CMK (cell line): ENCODE results near the gene IFNA21.
"Not testable (repeated sequence)": the region's sequence is repeated elsewhere in the genome, so short reads cannot be mapped to it uniquely, and the experiment has no call there.

Experiments
- DNase-seq: peaks from one replicate; pipeline ENCODE4 v3.0.0-alpha.2; 2010; ENCODE audit warnings: low read depth

Gene IFNA21

DNA sequence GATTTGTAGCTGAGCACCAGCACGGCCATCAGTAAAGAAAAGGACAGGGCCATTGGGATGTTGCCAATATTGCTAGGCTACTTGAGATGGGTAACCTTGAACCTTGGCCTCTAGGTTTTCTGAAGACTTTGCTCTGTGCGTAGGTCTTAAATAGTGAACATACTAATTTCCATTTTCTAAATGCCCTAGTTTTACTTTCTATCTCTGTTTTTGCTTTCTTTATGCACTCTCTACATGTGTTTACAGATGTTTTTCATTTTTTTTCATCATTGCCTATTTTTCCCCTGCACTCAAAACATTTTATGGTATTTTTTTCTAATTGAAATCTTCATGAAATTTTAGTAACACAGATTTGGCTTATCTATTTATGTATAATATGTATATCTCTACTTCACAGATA is at the start of gene IFNA21:
IFNA21 (minus strand) TSS at position 101 of the 400 bp plus-strand sequence; CDS start at position 53, 48 bp downstream.
- not testable (repeated sequence) for DNase-seq

DNA sequence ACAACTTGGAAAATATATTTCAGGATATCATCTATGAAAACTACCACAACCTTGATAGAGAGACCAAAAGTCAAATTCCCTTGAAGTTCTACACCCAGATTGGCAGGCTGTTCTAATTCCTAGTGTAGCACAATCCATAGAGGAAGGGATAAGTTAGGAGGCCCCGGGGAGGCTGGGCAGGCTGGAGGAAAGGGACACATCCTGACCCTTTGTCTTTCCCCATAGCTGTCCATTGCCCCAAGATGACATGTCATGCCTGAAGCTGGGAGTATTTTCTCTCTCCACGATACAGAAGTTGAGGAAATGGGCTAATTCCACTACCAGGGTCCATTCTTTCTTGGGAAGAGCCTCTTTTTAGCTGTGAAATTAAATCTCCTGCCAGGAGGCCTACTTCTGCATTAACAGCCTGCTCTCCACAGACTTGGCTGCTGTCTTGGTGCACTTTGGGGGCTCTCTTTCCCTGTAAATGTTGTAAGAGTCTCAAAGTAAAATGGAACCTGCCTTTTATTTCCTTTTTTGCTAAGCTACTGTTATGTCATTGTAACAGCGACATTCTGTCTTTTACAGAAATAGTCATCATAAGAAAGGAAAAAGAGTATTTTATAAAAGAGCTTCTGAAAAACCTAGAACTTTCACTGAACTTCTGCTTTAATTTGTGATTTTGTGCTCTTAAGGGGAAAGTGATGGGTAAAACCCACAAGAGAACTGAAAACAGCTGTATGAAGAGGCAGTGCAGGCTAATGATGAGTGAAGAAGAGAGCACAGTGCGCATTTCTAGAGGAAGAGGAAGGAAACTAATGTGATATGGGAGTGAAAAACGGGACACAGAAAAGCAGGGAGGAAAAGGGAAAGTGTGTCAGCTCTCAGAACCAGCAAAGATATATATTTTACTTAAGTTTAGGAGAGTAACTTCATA is 47.2 kb upstream of the IFNA21 start:
- not testable (repeated sequence) for DNase-seq

DNA sequence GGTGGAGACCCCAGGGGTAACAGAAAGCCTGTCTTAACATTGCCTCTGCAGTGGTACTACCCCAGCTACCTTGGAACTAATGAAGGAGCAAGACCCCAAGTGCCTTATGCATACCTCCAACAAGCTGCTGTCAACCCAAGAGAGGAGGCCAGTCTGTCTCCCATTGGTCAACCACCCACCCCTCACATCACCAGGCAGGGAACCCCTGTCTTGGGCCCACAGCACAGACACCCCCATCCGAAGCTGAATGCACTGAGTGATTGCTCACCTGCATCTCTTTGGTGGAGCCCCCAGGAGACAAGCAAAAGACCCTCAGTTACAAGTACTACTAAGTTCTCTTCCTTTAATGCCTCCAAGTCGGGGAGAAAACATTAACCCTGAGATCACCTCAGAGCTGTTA is 45.7 kb upstream of the IFNA21 start:
- not testable (repeated sequence) for DNase-seq

DNA sequence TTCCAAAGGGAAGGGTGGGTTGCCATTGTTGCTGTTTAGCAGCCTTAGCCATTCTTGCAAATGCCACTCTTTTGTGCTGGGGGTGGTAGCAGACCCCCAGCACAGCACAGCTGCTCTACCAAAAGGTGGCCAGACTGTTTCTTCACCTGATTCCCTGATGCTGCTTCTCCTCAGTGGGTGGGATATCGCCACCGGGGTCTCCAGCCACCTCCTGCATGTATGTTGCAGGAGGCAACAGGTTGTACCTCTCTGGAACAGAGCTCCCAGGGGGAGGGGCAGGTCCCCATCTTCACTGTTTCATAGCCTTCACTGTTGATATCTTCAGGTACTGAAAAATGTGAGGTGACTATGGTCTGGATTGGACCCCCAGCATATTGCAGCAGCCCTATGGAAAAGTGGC is 44.3 kb upstream of the IFNA21 start:
- DNase-seq, result not testable (repeated sequence)

DNA sequence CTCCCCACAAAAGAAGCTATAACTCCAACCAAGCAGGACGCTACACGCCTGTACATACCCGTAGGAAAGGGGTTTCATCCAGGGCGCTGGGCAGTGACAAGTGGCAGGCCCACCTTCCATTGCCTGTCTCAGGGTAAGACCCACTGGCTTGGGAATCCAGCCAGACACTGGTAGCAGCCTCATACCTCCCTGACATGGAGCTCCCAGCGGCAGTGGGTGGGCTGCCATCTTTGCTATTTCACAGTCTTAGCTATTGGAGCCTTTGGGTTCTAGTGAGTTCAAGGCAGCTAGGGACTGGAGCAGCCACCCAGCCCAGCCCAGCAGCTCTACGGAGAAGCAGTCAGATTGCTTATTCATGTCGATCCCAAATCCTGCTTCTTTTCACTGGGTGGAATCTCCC is 43.9 kb upstream of the IFNA21 start:
- no peak for DNase-seq

DNA sequence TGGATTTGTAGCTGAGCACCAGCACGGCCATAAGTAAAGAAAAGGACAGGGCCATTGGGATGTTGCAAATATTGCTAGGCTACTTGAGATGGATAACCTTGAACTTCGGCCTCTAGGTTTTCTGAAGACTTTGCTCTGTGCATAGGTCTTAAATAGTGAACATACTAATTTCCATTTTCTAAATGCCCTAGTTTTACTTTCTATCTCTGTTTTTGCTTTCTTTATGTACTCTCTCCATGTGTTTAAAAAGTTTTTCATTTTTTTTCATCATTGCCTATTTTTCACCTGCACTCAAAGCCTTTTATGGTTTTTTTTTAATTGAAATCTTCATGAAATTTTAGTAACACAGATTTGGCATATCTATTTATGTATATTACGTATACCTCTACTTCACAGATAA is 40.6 kb upstream of the IFNA21 start, which contains the start of gene IFNA10:
IFNA10 (minus strand) TSS at position 101 of the 400 bp plus-strand sequence; CDS start at position 55, 46 bp downstream.
- not testable (repeated sequence) for DNase-seq

DNA sequence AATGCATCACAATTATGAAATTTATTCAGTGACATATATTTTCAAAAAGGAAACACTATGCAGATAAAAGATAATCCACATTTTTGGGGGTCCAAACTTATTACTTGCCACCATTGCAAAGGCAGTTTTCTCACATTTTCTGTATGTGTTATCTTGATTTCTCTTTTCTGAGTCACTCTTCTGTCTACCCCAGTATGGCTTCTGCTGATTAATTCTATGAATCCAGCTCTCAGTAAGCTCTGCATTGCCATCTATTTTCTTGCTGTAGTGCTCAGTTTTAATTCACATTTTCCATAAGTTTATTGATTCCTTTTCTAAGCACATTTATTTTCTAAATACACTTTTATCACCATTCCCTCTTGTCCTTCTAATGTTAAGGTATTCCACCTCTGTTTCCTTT is 38.7 kb upstream of the IFNA21 start:
- no peak for DNase-seq

DNA sequence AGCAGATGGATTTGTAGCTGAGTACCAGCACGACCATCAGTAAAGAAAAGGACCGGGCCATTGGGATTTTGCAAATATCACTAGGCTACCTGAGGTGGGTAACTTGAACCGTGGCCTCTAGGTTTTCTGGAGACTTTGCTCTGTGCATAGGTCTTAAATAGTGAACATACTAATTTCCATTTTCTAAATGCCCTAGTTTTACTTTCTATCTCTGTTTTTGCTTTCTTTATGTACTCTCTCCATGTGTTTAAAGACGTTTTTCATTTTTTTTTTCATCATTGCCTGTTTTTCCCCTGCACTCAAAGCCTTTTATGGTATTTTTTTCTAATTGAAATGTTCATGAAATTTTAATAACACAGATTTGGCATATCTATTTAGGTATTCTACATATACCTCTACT is 35.6 kb upstream of the IFNA21 start, which contains the start of gene IFNA7:
IFNA7 (minus strand) TSS at position 101 of the 400 bp plus-strand sequence; CDS start at position 61, 40 bp downstream.
- not testable (repeated sequence) for DNase-seq

DNA sequence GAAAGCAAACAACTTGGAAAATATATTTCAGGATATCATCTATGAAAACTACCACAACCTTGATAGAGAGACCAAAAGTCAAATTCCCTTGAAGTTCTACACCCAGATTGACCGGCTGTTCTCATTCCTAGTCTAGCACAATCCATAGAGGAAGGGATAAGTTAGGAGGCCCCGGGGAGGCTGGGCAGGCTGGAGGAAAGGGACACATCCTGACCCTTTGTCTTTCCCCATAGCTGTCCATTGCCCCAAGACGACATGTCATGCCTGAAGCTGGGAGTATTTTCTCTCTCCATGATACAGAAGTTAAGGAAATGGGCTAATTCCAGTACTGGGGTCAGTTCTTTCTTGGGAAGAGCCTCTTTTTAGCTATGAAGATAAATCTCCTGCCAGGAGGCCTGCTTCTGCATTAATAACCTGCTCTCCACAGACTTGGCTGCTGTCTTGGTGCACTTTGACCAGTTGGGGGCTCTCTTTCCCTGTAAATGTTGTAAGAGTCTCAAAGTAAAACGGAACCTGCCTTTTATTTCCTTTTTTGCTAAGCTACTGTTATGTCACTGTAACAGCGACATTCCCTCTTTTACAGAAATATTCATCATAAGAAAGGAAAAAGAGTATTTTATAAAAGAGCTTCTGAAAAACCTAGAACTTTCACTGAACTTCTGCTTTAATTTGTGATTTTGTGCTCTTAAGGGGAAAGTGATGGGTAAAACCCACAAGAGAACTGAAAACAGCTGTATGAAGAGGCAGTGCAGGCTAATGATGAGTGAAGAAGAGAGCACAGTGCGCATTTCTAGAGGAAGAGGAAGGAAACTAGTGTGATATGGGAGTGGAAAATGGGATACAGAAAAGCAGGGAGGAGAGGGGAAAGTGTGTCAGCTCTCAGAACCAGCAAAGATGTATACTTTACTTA is 28.7 kb upstream of the IFNA21 start:
- not testable (repeated sequence) for DNase-seq

DNA sequence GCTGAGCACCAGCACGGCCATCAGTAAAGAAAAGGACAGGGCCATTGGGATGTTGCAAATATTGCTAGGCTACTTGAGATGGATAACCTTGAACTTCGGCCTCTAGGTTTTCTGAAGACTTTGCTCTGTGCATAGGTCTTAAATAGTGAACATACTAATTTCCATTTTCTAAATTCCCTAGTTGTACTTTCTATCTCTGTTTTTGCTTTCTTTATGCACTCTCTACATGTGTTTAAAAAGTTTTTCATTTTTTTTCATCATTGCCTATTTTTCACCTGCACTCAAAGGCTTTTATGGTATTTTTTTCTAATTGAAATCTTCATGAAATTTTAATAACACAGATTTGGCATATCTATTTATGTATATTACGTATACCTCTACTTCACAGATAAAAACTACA is 21.0 kb upstream of the IFNA21 start, which contains the start of gene IFNA4:
IFNA4 (minus strand) TSS at position 101 of the 400 bp plus-strand sequence; CDS start at position 45, 56 bp downstream.
- DNase-seq, result not testable (repeated sequence)

DNA sequence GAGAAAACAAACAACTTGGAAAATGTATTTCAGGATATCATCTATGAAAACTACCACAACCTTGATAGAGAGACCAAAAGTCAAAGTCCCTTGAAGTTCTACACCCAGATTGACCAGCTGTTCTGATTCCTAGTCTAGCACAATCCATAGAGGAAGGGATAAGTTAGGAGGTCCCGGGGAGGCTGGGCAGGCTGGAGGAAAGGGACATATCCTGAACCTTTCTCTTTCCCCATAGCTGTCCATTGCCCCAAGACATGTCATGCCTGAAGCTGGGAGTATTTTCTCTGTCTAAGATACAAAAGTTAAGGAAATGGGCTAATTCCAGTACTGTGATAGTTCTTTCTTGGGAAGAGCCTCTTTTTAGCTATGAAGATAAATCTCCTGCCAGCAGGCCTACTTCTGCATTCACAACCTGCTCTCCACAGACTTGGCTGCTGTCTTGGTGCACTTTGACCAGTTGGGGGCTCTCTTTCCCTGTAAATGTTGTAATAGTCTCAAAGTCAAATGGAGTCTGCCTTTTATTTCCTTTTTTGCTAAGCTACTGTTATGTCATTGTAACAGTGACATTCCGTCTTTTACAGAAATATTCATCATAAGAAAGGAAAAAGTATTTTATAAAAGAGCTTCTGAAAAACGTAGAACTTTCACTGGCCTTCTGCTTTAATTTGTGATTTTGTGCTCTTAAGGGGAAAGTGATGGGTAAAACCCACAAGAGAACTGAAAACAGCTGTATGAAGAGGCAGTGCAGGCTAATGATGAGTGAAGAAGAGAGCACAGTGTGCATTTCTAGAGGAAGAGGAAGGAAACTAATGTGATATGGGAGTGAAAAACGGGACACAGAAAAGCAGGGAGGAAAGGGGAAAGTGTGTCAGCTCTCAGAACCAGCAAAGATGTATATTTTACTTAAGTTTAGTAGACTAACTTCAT is 16.6 kb upstream of the IFNA21 start:
- DNase-seq, result not testable (repeated sequence)

DNA sequence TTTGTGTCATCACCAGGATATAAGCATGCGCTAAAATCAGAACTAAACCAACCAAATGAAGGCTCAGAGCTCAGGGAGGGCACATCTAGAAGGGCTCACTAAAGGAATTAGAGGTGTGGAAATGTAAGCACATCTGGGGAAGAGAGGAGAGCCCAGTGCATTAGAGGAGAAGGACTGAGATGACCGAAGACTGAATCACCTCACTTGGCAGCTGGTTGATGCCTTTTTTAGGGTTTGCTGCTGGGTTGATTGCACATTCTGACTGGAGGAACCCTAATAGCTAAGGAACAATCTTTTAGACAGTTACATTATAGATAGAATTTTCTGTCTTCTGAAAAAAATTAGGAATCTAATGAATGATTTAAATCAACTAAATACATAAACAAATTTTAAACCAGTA is 8.2 kb upstream of the IFNA21 start:
- no peak for DNase-seq

DNA sequence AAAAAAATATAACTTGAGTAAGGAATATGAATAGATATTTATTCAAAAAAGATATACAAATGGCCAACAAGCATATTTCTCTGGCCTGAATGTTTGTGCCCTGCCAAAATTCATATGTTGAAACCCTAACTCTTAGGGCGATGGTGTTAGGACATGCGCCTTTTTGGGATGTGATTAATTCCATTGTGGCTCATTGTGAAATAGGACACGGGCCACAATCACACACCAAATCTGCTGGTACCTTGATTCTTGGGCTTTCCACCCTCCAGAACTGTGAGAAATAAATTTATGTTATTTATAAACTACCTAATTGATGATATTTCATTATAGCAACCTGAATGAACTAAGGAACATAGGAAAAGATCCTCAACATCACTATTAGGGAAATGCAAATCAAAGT is 5.7 kb upstream of the IFNA21 start:
- DNase-seq, result no peak

DNA sequence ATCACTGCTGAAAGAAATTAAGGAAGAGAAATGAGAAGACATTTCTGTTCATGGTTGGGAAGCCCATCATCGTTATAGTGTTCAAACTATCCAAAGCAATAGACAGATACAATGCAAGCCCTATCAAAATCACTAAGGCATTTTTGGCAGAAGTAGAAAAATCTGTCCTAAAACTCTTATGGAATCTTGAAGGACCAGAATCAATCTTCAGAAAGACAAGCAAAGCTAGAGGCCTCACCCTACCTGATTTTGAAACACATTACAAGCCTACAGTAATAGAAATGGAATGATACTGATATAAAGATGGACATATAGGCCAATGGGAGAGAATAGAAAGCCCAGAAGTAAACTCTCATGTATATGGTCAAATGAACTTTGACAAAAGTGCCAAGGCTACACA is 4.9 kb upstream of the IFNA21 start:
- DNase-seq, result no peak

DNA sequence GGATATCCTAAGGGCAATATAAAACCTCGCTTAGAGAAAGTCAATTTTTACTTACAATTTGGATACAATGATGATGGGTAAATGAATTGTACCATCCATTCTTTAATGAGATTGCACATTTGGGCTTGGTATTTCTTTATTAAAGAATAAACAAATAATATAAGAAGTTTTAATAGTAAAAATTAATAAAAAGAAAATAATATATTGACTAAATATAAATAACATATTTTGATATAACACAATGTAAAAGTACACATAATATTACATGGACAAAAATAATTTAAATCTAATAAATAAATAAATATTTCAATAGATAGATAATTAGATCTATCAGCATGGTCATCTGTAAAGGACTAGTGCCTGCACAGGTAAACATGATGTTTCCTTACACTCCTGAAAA is 944 bp downstream of the IFNA21 start:
- no peak for DNase-seq

DNA sequence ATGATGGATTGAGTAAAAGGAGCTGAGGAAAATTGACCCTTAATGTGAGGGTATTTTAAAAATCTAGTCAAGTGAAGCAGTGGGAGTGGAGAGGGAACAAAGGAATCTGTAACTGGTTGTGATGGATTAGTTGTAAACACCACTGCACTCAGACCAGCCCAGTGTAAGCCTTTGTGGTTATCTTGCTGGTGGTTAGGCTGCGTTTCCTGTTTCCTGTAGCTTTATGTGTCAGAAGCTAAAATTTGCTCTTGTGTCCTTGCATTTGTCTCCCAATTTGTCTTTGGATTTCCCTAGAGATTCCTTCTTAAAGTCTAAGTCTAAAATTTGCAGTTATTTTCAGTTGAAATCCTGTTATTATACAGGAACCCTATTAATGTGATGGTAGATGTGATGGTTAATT is 6.3 kb downstream of the IFNA21 start:
- no peak for DNase-seq

DNA sequence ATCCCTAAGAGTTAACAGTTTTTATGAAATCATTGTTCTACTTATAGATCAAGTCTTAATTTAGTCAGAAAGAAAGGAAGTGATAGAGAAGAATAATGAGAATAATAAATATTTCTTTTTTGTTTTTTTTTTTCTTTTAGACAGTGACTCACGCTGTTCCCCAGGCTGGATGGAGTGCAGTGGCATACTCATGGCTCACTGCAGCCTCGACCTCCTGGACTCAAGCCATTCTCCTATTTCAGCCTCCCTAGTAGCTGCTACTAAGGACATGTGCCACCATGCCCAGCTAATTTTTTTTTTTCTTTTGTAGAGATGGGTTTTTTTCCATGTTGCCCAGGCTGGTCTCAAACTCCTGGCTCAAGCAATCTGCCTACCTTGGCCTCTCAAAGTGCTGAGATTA is 11.0 kb downstream of the IFNA21 start:
- DNase-seq, result no peak

DNA sequence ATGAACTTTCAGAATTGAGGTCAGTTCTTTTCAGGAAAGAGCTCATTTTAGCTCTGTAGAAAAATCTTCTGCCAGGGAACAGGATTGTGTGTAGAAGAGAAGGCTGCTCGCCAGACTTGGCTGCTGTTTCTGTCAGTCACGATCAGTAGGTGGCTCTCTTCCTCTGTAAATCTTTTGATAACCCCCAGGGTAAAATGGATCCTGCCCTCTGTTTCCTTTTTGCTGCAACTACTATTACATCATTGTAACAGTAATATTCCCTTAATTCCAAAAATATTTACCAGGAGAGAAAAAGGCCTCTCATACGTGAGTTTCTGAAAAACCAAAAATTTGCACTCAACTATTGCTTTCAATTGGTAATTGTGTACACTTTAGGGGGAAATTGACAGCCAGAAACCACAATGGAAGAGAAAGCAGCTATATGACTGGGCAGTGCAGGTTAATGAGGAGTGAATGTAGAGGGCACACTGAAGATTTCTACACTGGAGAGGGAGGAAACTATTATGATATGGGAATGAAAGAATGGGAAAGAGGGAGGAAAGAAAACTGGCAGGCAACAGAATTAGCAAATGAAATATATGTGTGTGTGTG is 12.3 kb downstream of the IFNA21 start:
- no peak for DNase-seq

DNA sequence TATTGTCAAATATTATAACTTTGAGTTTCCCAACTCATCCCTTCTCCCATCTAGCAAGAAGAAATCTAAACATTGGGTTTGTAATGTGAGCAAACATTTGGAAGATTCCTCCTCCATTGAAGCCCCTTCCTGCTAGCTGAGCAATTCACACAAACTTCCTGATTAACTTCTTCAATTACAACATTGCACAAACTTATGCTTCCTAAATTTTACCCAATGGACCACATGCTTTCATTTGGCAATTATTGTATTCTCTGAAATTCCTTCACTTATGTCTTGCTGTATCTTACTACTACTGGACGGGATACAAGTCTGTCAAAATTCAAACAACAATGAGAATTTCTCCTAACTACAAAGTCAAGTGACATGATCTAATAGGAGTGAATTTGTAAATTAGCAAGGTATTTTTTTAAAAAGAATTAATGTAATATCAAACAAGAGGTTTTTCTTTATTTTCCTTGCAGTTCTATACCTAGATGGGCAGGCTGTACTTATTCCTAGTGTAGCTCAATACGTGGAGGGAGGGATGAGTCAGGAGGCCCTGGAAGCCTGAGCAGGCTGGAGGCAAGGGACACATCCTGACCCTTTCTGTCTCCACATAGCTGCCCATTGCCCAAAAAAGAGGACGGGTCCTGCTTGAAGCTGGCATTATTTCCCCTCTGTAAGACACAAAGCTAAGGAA is 13.0 kb downstream of the IFNA21 start:
- DNase-seq, result no peak

DNA sequence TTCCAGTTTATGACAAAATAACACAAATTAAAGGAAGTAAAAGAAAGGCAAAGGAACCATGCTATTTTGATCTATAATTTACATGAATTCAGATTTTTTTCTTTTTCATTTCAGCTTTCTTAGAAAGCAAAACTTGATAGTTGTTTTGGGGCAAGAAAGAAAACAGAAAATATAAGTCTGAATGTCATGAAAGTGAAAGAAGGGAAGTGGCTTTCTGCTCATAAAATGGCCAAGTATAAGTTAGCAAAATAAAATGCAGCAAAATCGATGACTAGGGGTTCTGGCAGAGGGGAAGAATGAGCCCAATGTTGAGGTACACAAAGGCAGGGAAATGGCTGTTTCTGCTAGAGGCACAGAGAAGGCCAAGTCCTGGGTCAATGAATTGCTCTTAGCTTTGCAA is 21.9 kb downstream of the IFNA21 start:
- no peak for DNase-seq
